HEK293 (cell line): Measurements from ENCODE around the gene MGMT.

ENCODE experiments used
- CTCF ChIA-PET: fragments of 350-600 bp; formaldehyde crosslinking; extraction: SDS; loops from one replicate; lab custom pipeline; 2021; ENCODE audit warnings: antibody characterized with exemption; lab: Yijun Ruan, JAX
- POLR2A ChIA-PET: fragments of 300-600 bp; formaldehyde crosslinking; extraction: SDS; loops from one replicate; lab custom pipeline; 2020; ENCODE audit warnings: antibody characterized with exemption, inconsistent platforms; lab: Yijun Ruan, JAX
- H3K27ac ChIP-seq: fragments of 200-500 bp; sonication (Bioruptor generic); 2 replicates; pipeline ENCODE4 v1.5.1; 2014; ENCODE audit warnings: low read depth, low read length, control low read depth, inconsistent platforms; ENCODE audit errors: extremely low read depth
- H3K36me3 ChIP-seq, 2 experiments: fragments of 200-500 bp in 1 of 2; sonication (Bioruptor generic) in 1 of 2; 1 replicate in 1 of 2; 2 replicates in 1 of 2; pipeline ENCODE4 v1.5.1; 2014 to 2017; ENCODE audit warnings: inconsistent platforms in 2 of 2, low read length in 2 of 2; ENCODE audit not compliant: control insufficient read depth in 2 of 2, insufficient read depth in 1 of 2
- H3K4me1 ChIP-seq: fragments of 200-500 bp; sonication (Bioruptor generic); 2 replicates; pipeline ENCODE4 v1.5.1; 2014; ENCODE audit warnings: mild to moderate bottlenecking, low read length, inconsistent platforms; ENCODE audit not compliant: control insufficient read depth, insufficient read depth
- H3K4me3 ChIP-seq: 2 replicates; pipeline ENCODE4 v1.5.1; 2011; ENCODE audit warnings: low read depth, mild to moderate bottlenecking, control low read depth, low read length, moderate library complexity
- H3K9me3 ChIP-seq: fragments of 200-500 bp; sonication (Bioruptor generic); 2 replicates; pipeline ENCODE4 v1.5.1; 2014; ENCODE audit warnings: low read depth, low read length, inconsistent platforms; ENCODE audit not compliant: control insufficient read depth, insufficient read depth
- ATF2 ChIP-seq: fragments of 450-650 bp; formaldehyde crosslinking; IDR thresholded peaks from 2 replicates; pipeline ENCODE4 v1.5.1; 2016; ENCODE audit warnings: missing biosample characterization, missing genetic modification characterization, low read depth
- BCL11A ChIP-seq: fragments of 450-650 bp; formaldehyde crosslinking; IDR thresholded peaks from 2 replicates; pipeline ENCODE4 v1.5.1; 2016; ENCODE audit warnings: low read depth, missing biosample characterization, missing genetic modification characterization
- KLF10 ChIP-seq: fragments of 450-650 bp; IDR thresholded peaks from 2 replicates; pipeline ENCODE4 v1.5.1; 2018; ENCODE audit warnings: missing biosample characterization, mild to moderate bottlenecking, missing genetic modification characterization
- KLF16 ChIP-seq: fragments of 450-650 bp; formaldehyde crosslinking; IDR thresholded peaks from 2 replicates; pipeline ENCODE4 v1.5.1; 2017; ENCODE audit warnings: missing biosample characterization, missing genetic modification characterization
- PRDM1 ChIP-seq: fragments of 450-650 bp; formaldehyde crosslinking; IDR thresholded peaks from 2 replicates; pipeline ENCODE4; 2016; ENCODE audit warnings: missing biosample characterization, missing genetic modification characterization
- SCRT2 ChIP-seq: fragments of 450-650 bp; formaldehyde crosslinking; IDR thresholded peaks from 2 replicates; pipeline ENCODE4 v1.5.1; 2016; ENCODE audit warnings: missing biosample characterization, missing genetic modification characterization
- SP2 ChIP-seq: fragments of 450-650 bp; formaldehyde crosslinking; IDR thresholded peaks from 2 replicates; pipeline ENCODE4 v1.5.1; 2016; ENCODE audit warnings: missing biosample characterization, missing genetic modification characterization
- SP7 ChIP-seq: fragments of 450-650 bp; formaldehyde crosslinking; IDR thresholded peaks from 2 replicates; pipeline ENCODE4 v1.5.1; 2016; ENCODE audit warnings: missing biosample characterization, missing genetic modification characterization
- ZBTB11 ChIP-seq: fragments of 450-650 bp; formaldehyde crosslinking; conservative IDR thresholded peaks from 2 replicates; pipeline ENCODE4 v1.5.1; 2016; ENCODE audit warnings: low read depth, missing biosample characterization, missing genetic modification characterization
- ZBTB17 ChIP-seq: fragments of 450-650 bp; formaldehyde crosslinking; IDR thresholded peaks from 2 replicates; pipeline ENCODE4 v1.5.1; 2016; ENCODE audit warnings: missing biosample characterization, missing genetic modification characterization
- ZIC2 ChIP-seq: fragments of 450-650 bp; formaldehyde crosslinking; IDR thresholded peaks from 2 replicates; pipeline ENCODE4 v1.5.1; 2016; ENCODE audit warnings: missing biosample characterization, missing genetic modification characterization
- ZNF10 ChIP-seq: fragments of 450-650 bp; formaldehyde crosslinking; IDR thresholded peaks from 2 replicates; pipeline ENCODE4 v1.5.1; 2017; ENCODE audit warnings: missing biosample characterization, missing genetic modification characterization
- ZNF2 ChIP-seq: fragments of 450-650 bp; formaldehyde crosslinking; IDR thresholded peaks from 2 replicates; pipeline ENCODE4 v1.5.1; 2016; ENCODE audit warnings: missing biosample characterization, missing genetic modification characterization
- ZNF274 ChIP-seq, 2 experiments: fragments of 200-500 bp in 1 of 2; fragments of 450-650 bp in 1 of 2; sonication (Bioruptor generic) in 1 of 2; formaldehyde crosslinking in 1 of 2; IDR thresholded peaks; 2 replicates each; pipeline versions ENCODE4 v1.5.1 to v1.6.1; 2014 to 2016; ENCODE audit warnings: borderline replicate concordance in 1 of 2, inconsistent platforms in 1 of 2, low read length in 1 of 2, missing biosample characterization in 1 of 2, missing genetic modification characterization in 1 of 2
- ZNF292 ChIP-seq: fragments of 450-650 bp; formaldehyde crosslinking; IDR thresholded peaks from 2 replicates; pipeline ENCODE4 v1.5.1; 2016; ENCODE audit warnings: low read depth, missing biosample characterization, missing genetic modification characterization, borderline replicate concordance
- ZNF521 ChIP-seq: fragments of 450-650 bp; formaldehyde crosslinking; IDR thresholded peaks from 2 replicates; pipeline ENCODE4 v1.5.1; 2017; ENCODE audit warnings: missing biosample characterization, mild to moderate bottlenecking, missing genetic modification characterization
- ZNF600 ChIP-seq: fragments of 450-650 bp; formaldehyde crosslinking; IDR thresholded peaks from 2 replicates; pipeline ENCODE4 v1.5.1; 2016; ENCODE audit warnings: missing biosample characterization, missing genetic modification characterization
- ZNF639 ChIP-seq: fragments of 450-650 bp; formaldehyde crosslinking; IDR thresholded peaks from 2 replicates; pipeline ENCODE4 v1.5.1; 2016; ENCODE audit warnings: missing biosample characterization, missing genetic modification characterization
- ZNF670 ChIP-seq: fragments of 450-650 bp; formaldehyde crosslinking; IDR thresholded peaks from 2 replicates; pipeline ENCODE4 v1.5.1; 2016; ENCODE audit warnings: missing biosample characterization, missing genetic modification characterization, low read depth
- ZNF785 ChIP-seq: fragments of 450-650 bp; formaldehyde crosslinking; IDR thresholded peaks from 2 replicates; pipeline ENCODE4 v1.5.1; 2016; ENCODE audit warnings: missing biosample characterization, missing genetic modification characterization
- ZNF837 ChIP-seq: fragments of 450-650 bp; formaldehyde crosslinking; IDR thresholded peaks from 2 replicates; pipeline ENCODE4 v1.5.1; 2016; ENCODE audit warnings: missing biosample characterization, missing genetic modification characterization

MGMT gene

GRCh38 chr10:129707406-129708388, 240.7 kb downstream of the MGMT start (continued):
- TF ChIP-seq ZNF274 (IDR thresholded peaks at IDR 0.05; ENCODE audit: low read length) (no peak), ZNF274 (tag by site-specific recombination; IDR thresholded peaks at IDR 0.05; ENCODE audit: borderline replicate concordance) (no peak), SP2 (tag by site-specific recombination) (no peak), KLF10 (tag by site-specific recombination) (no peak; the same call in 1 of the 2 replicates), ATF2 (0 out of 2 replicates have a peak, but pooled peaks have one; percentile 23), ZBTB11 (peak; percentile 39; the same call in 1 of the 2 replicates), BCL11A (no peak), ZNF521 (tag by site-specific recombination) (no peak), ZNF2 (tag by site-specific recombination) (peak; percentile 99)
- TF ChIP-seq, all 188 proteins: peak for 26

GRCh38 chr10:129709101-129709500, 242.1 kb downstream of the MGMT start:
- no peaks in the 10 kb centered on the region for H3K9me3 ChIP-seq
- H3K36me3 ChIP-seq = no peaks in the 10 kb centered on the region
- TF ChIP-seq SCRT2 (tag by site-specific recombination) (no peak), SP7 (tag by site-specific recombination) (no peak), KLF16 (tag by site-specific recombination) (no peak), ZNF837 (tag by site-specific recombination) (no peak), ZNF292 (tag by site-specific recombination) (no peak), ZNF670 (no peak), ZBTB17 (tag by site-specific recombination) (no peak), ZNF785 (tag by site-specific recombination) (no peak), ZNF10 (tag by site-specific recombination) (no peak), ZNF600 (no peak), PRDM1 (tag by site-specific recombination) (no peak), ZIC2 (no peak), ZNF639 (tag by site-specific recombination) (no peak)
- ChIA-PET CTCF (interaction anchor here (0.5 to 0.7 kb wide), 2 partner anchors 202 to 248 kb away, joined by 3 to 5 read pairs; no protein-coding TSS in a partner anchor), POLR2A (interaction anchor here (0.6 kb wide), 1 partner anchor 308 kb away, joined by 3 read pairs; no protein-coding TSS in a partner anchor)
- H3K4me3 ChIP-seq = no peak overlapping the region
- no peak overlapping the region for H3K27ac ChIP-seq
- H3K4me1 ChIP-seq = peaks cover 11% of the 10 kb centered on the region
